ENCODE data around the gene OSTF1.

DNA sequence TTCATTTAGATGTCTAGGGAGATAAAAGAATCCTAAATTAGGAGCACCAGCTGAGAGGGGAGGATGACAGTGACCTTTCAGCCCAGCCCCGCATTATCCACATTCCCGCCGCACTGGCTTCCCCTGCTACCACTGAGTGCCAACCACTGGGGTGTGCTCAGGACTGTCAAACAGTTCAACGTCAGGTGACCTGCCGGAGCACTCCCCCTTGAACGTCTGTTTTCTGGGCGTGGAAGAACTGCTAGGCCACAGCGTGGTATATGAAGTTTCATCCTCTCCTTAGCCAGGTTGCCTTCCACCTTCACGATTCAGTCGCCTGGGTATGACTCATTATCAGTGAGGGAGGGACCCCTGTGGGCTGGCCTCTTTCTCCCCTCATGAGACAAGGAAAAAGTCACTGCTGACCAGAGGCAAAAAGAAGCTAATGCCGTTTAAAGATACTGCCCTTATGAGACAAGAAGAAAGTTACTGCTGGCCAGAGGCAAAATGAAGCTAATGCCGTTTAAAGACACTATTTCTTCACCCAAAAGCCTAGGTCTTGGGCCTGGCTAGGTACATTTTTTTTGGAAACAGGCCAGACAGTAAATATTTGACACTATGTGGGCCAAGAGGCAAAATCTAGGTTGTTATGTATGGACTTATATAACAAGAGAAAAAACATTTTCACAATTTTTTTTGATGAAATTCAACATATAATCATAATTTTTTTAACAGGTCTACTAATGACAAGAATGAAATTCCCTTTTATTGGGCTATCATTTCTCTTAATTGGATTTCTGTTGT lies 4.9 kb upstream of the OSTF1 start:
- no peak for TF ChIP-seq REST (IDR thresholded peaks at IDR 0.05; ENCODE audit: borderline replicate concordance)
- TF ChIP-seq, protein P1, sequence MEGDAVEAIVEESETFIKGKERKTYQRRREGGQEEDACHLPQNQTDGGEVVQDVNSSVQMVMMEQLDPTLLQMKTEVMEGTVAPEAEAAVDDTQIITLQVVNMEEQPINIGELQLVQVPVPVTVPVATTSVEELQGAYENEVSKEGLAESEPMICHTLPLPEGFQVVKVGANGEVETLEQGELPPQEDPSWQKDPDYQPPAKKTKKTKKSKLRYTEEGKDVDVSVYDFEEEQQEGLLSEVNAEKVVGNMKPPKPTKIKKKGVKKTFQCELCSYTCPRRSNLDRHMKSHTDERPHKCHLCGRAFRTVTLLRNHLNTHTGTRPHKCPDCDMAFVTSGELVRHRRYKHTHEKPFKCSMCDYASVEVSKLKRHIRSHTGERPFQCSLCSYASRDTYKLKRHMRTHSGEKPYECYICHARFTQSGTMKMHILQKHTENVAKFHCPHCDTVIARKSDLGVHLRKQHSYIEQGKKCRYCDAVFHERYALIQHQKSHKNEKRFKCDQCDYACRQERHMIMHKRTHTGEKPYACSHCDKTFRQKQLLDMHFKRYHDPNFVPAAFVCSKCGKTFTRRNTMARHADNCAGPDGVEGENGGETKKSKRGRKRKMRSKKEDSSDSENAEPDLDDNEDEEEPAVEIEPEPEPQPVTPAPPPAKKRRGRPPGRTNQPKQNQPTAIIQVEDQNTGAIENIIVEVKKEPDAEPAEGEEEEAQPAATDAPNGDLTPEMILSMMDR (IDR thresholded peaks at IDR 0.05; ENCODE audit: poor library complexity, severe bottlenecking) = no peak
- TF ChIP-seq POLR2AphosphoS5 (IDR thresholded peaks at IDR 0.05) = no peak
- TF ChIP-seq RAD21 (conservative IDR thresholded peaks at IDR 0.05) = no peak
- TF ChIP-seq EZH2 (IDR thresholded peaks at IDR 0.05; ENCODE audit: borderline replicate concordance, insufficient read depth, low read length, poor library complexity, severe bottlenecking) = no peak
- TF ChIP-seq EP300 (conservative IDR thresholded peaks at IDR 0.05; ENCODE audit: poor library complexity, severe bottlenecking) = no peak
- no peak for TF ChIP-seq SMC3 (conservative IDR thresholded peaks at IDR 0.05; ENCODE audit: poor library complexity)
